ENCODE results near the gene CTXND1.

DNA sequence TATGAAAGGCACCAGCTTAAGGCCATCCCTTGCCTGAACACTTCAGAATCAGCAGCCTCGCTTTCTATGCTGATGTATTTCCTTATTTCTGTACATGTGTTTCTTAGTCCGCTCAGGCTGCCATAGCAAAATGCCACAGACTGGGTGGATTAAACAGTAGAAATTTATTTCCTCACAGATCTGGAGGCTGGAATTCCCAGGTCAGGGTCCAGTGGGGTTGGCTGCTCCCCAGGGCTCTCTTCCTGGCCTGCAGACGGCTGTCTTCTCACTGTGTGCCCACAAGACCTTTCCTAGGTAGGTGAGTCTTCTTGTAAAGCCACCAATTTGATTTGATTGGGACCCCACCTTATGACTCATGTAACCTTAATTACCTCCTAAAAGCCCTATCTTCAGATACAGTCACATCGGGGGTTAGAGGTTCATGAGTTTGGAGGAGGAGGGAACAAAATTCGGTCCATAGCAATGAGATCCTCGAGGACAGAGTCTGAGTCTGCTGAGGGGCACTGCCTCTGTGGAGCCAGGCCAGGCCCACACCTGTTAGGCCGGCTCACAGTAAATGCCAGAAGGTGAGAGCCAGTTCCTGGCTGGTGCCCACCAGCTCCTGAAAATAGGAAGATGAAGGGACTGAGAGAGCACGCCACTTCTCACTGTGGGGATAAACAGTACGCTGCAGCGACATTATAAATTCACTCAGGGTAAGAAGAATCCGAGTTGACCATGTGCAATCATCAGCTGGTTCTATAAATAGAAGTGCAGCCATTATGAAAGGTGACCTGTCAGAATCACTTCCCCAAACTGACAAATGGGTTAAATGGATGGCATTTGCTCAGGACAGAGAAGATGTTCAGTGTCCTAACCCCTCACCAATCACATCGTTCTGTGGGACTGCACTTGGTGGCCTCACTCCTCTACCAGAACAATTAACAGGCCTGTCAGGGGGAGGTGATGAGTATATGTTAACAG is 41.1 kb downstream of the CTXND1 start:
- TF ChIP-seq, protein P1, sequence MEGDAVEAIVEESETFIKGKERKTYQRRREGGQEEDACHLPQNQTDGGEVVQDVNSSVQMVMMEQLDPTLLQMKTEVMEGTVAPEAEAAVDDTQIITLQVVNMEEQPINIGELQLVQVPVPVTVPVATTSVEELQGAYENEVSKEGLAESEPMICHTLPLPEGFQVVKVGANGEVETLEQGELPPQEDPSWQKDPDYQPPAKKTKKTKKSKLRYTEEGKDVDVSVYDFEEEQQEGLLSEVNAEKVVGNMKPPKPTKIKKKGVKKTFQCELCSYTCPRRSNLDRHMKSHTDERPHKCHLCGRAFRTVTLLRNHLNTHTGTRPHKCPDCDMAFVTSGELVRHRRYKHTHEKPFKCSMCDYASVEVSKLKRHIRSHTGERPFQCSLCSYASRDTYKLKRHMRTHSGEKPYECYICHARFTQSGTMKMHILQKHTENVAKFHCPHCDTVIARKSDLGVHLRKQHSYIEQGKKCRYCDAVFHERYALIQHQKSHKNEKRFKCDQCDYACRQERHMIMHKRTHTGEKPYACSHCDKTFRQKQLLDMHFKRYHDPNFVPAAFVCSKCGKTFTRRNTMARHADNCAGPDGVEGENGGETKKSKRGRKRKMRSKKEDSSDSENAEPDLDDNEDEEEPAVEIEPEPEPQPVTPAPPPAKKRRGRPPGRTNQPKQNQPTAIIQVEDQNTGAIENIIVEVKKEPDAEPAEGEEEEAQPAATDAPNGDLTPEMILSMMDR (IDR thresholded peaks at IDR 0.05; ENCODE audit: low read depth, low read length, poor library complexity, severe bottlenecking) = no peak
- TF ChIP-seq EZH2phosphoT487 (IDR thresholded peaks at IDR 0.05; ENCODE audit: borderline replicate concordance, low read length) = no peak

Data from DOHH2 (cell line).